Erythroblast (primary cell): ENCODE data around the gene BACE2.

ENCODE experiments used
- GATA1 ChIP-seq: IDR thresholded peaks from 2 replicates; pipeline ENCODE4 v1.6.1; 2011; ENCODE audit warnings: low read depth, mild to moderate bottlenecking, control low read depth, low read length, moderate library complexity
- POLR2A ChIP-seq: IDR thresholded peaks from 2 replicates; pipeline ENCODE4 v1.6.1; 2011; ENCODE audit warnings: mild to moderate bottlenecking, low read length

DNA sequence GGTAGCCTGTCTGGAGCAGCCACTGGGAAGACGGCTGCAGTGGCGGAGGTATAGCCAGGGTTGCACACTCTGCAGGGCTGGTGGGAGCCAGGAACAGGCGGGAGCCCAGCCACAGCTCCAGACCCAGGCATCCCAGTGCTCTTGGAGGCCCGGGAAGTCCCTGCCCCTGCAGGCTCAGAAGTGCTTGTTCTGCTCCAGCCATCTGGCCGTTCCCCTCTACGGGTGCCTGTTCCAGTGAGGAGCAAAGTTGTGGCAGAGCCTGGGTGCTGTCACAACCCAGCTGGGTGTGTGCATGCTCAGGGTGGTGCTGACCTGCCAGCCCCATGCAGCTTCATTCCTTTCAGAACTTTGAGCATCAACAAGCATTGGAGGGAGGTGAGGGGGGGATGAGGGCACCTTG, 31.7 kb upstream of the BACE2 start:
- TF ChIP-seq POLR2A = no peak
- no peak for TF ChIP-seq GATA1
